ENCODE data around the gene GCHFR. TPM values are rescaled to one million over a fixed set of nuclear protein-coding genes. Genes with fewer than 3 reads are reported as not detected.

The GCHFR gene
- total and polyA plus RNA-seq, 2 donors: 33.7 to 57.0 TPM

- no peak for DNase-seq (ENCODE audit: low read depth in 6 of 9, low spot score in 9 of 9)
- H3K4me3 ChIP-seq (ENCODE audit: low read length in 2 of 2): no peak overlapping the region
- peaks cover 4 to 8% of the 10 kb centered on the region in 2 donors for H3K36me3 ChIP-seq (ENCODE audit: control insufficient read depth in 2 of 2, insufficient read depth in 2 of 2, low read length in 1 of 2)
- no peaks in the 10 kb centered on the region for H3K9me3 ChIP-seq (ENCODE audit: control insufficient read depth in 2 of 2, insufficient read depth in 1 of 2, low read length in 1 of 2)
- H3K27me3 ChIP-seq (ENCODE audit: control insufficient read depth in 2 of 2, insufficient read depth in 1 of 2, low read length in 1 of 2): no peaks in the 10 kb centered on the region
- H3K4me1 ChIP-seq (ENCODE audit: control insufficient read depth in 2 of 2, insufficient read depth in 2 of 2, low read length in 2 of 2): peaks cover 4 to 6% of the 10 kb centered on the region in 2 donors
- H3K27ac ChIP-seq (ENCODE audit: low read depth in 1 of 2, low read length in 1 of 2): no peak overlapping the region
- WGBS: 79% methylated on average over 3 of the region's 3 CpGs
These were observed 28.5 kb downstream of the GCHFR start for GRCh38 chr15:40792394-40792793.

DNA sequence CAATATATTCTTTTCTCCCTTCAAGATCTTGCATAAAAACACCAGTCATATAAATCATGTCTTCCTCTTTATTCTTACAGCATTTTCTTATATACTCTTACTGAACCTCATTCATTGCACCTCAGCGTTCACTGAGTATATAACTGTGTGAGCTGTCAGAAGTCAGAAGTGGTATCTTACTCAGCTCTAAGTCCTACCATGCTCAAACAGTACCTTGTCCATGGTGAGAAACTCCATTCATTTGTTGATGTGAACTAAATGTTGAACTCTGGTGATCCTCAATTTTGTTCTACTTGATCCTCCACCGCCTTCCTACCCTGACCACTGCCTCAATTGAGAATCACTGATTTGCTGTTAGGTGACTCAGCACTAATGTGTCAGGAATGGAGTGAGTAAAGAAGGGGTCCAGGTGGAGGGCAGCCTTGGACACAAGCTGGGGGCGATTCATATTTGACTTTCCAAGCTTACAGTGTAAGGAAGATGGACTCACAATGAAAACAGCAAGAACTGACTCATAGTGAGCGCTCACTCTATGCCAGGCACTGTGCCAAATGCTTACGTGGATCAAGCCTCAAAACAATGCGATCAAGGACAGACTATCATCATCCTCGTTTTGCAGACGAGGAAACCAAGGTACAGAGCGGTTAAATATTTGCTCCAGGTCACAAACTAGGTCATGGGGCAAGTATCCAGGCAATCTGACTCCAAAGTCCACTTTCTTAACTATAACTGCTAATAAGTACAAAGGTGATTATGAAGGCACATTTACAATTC, 29.5 kb downstream of the GCHFR start:
- no peaks in the 10 kb centered on the region for H3K9me3 ChIP-seq (ENCODE audit: control insufficient read depth in 2 of 2, insufficient read depth in 1 of 2, low read length in 1 of 2)
- H3K4me1 ChIP-seq (ENCODE audit: control insufficient read depth in 2 of 2, insufficient read depth in 2 of 2, low read length in 2 of 2): no peaks in the 10 kb centered on the region
- H3K27ac ChIP-seq (ENCODE audit: low read depth in 1 of 2, low read length in 1 of 2): no peak overlapping the region
- no peaks in the 10 kb centered on the region for H3K27me3 ChIP-seq (ENCODE audit: control insufficient read depth in 2 of 2, insufficient read depth in 1 of 2, low read length in 1 of 2)
- H3K4me3 ChIP-seq (ENCODE audit: low read length in 2 of 2): no peak overlapping the region
- 96% methylated on average over 9 of the region's 9 CpGs for WGBS
- no peak for DNase-seq (ENCODE audit: low read depth in 6 of 9, low spot score in 9 of 9)
- H3K36me3 ChIP-seq (ENCODE audit: control insufficient read depth in 2 of 2, insufficient read depth in 2 of 2, low read length in 1 of 2): peaks cover 4 to 11% of the 10 kb centered on the region in 2 donors

DNA sequence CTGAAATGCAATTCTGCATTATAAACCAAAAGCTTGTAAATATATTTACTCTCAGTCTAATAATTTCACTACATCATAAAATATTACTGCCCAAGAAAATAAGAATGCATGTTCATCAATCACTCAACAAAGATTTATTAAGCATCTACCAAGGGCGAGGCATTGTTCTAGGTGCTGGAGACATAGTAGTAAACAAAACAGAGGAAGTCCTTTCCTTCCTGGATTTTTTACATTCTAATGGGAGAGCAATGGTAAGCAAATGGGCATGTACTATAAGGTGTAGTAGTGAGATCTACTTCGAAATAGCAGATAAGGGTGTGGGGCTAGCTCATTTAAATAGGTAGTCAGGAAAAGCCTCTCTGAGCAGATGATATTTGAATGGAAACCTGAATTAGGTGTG, 32.2 kb downstream of the GCHFR start:
- DNase-seq (ENCODE audit: low read depth in 6 of 9, low spot score in 9 of 9): no peak
- no peaks in the 10 kb centered on the region for H3K27me3 ChIP-seq (ENCODE audit: control insufficient read depth in 2 of 2, insufficient read depth in 1 of 2, low read length in 1 of 2)
- H3K9me3 ChIP-seq (ENCODE audit: control insufficient read depth in 2 of 2, insufficient read depth in 1 of 2, low read length in 1 of 2): no peaks in the 10 kb centered on the region
- 95% methylated on average over 2 of the region's 2 CpGs for WGBS
- no peaks in the 10 kb centered on the region for H3K4me1 ChIP-seq (ENCODE audit: control insufficient read depth in 2 of 2, insufficient read depth in 2 of 2, low read length in 2 of 2)
- no peak overlapping the region for H3K4me3 ChIP-seq (ENCODE audit: low read length in 2 of 2)
- no peak overlapping the region for H3K27ac ChIP-seq (ENCODE audit: low read depth in 1 of 2, low read length in 1 of 2)
- peaks cover 6 to 7% of the 10 kb centered on the region in 2 donors for H3K36me3 ChIP-seq (ENCODE audit: control insufficient read depth in 2 of 2, insufficient read depth in 2 of 2, low read length in 1 of 2)

GRCh38 chr15:40796512-40796911, 32.6 kb downstream of the GCHFR start:
- WGBS: 94% methylated on average over 5 of the region's 5 CpGs
- H3K27ac ChIP-seq (ENCODE audit: low read depth in 1 of 2, low read length in 1 of 2): no peak overlapping the region

DNA sequence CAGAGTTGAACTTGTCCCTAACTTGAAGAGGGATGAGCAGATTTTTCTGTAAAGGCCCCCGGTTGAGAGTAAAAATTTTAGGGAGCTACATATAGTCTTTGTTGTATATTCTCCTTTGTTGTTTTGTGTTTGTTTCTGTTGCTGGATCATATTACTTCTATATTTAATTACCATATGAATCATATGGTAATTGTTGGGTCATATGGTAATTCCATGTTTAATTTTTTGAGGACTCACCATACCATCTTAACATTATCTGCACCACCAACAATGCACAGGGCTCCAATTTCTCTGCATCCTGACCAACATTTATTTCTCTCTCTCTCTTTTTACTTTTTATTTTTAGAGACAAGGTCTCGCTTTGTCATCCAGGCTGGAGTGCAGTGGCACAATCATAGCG, 35.7 kb downstream of the GCHFR start:
- H3K36me3 ChIP-seq (ENCODE audit: control insufficient read depth in 2 of 2, insufficient read depth in 2 of 2, low read length in 1 of 2): peaks cover 5 to 7% of the 10 kb centered on the region in 2 donors
- WGBS: 100% methylated on average over 3 of the region's 3 CpGs
- H3K27me3 ChIP-seq (ENCODE audit: control insufficient read depth in 2 of 2, insufficient read depth in 1 of 2, low read length in 1 of 2): no peaks in the 10 kb centered on the region
- no peak overlapping the region for H3K27ac ChIP-seq (ENCODE audit: low read depth in 1 of 2, low read length in 1 of 2)
- H3K4me1 ChIP-seq (ENCODE audit: control insufficient read depth in 2 of 2, insufficient read depth in 2 of 2, low read length in 2 of 2): no peaks in the 10 kb centered on the region
- H3K4me3 ChIP-seq (ENCODE audit: low read length in 2 of 2): no peak overlapping the region
- no peak for DNase-seq (ENCODE audit: low read depth in 6 of 9, low spot score in 9 of 9)
- no peaks in the 10 kb centered on the region for H3K9me3 ChIP-seq (ENCODE audit: control insufficient read depth in 2 of 2, insufficient read depth in 1 of 2, low read length in 1 of 2)

More at GRCh38 chr15:40796512-40796911, 32.6 kb downstream of the GCHFR start:
- Histone ChIP-seq H3K27me3 (ENCODE audit: control insufficient read depth in 2 of 2, insufficient read depth in 1 of 2, low read length in 1 of 2) (no peaks in the 10 kb centered on the region), H3K36me3 (ENCODE audit: control insufficient read depth in 2 of 2, insufficient read depth in 2 of 2, low read length in 1 of 2) (peaks cover 6 to 10% of the 10 kb centered on the region in 2 donors), H3K4me3 (ENCODE audit: low read length in 2 of 2) (no peak overlapping the region), H3K9me3 (ENCODE audit: control insufficient read depth in 2 of 2, insufficient read depth in 1 of 2, low read length in 1 of 2) (no peaks in the 10 kb centered on the region), H3K4me1 (ENCODE audit: control insufficient read depth in 2 of 2, insufficient read depth in 2 of 2, low read length in 2 of 2) (no peaks in the 10 kb centered on the region)
- no peak for DNase-seq (ENCODE audit: low read depth in 6 of 9, low spot score in 9 of 9)

DNA sequence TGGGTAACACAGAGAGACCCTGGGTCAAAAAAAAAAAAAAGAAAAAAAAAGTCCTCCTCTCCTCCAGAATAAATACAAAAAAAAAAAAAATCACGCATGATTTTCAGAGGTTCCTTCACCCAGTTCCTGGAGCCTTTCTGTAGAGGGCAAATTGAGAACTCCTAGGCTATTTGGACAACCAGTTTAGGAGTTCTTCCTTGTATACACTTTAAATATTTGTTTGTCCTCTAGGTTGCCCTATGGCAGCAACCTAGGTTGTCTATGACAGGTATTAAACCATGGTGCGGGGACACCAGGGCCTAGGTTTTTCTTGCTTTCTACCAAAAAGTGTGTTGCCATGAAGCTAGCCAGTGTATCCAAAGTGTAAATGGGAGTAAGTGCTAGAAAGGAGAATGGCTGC, 39.2 kb downstream of the GCHFR start:
- no peaks in the 10 kb centered on the region for H3K27me3 ChIP-seq (ENCODE audit: control insufficient read depth in 2 of 2, insufficient read depth in 1 of 2, low read length in 1 of 2)
- peaks cover 5 to 7% of the 10 kb centered on the region in 2 donors for H3K36me3 ChIP-seq (ENCODE audit: control insufficient read depth in 2 of 2, insufficient read depth in 2 of 2, low read length in 1 of 2)
- H3K4me3 ChIP-seq (ENCODE audit: low read length in 2 of 2): no peak overlapping the region
- no peaks in the 10 kb centered on the region for H3K9me3 ChIP-seq (ENCODE audit: control insufficient read depth in 2 of 2, insufficient read depth in 1 of 2, low read length in 1 of 2)
- no peak overlapping the region for H3K27ac ChIP-seq (ENCODE audit: low read depth in 1 of 2, low read length in 1 of 2)
- no peak for DNase-seq (ENCODE audit: low read depth in 6 of 9, low spot score in 9 of 9)
- H3K4me1 ChIP-seq (ENCODE audit: control insufficient read depth in 2 of 2, insufficient read depth in 2 of 2, low read length in 2 of 2): peaks cover 2 to 14% of the 10 kb centered on the region in 2 donors
- WGBS: 100% methylated on average over 2 of the region's 2 CpGs

- peaks cover 3 to 5% of the 10 kb centered on the region in 2 donors for H3K36me3 ChIP-seq (ENCODE audit: control insufficient read depth in 2 of 2, insufficient read depth in 2 of 2, low read length in 1 of 2)
- H3K4me1 ChIP-seq (ENCODE audit: control insufficient read depth in 2 of 2, insufficient read depth in 2 of 2, low read length in 2 of 2): peaks cover 3 to 19% of the 10 kb centered on the region in 2 donors
- no peak overlapping the region for H3K27ac ChIP-seq (ENCODE audit: low read depth in 1 of 2, low read length in 1 of 2)
- no peaks in the 10 kb centered on the region for H3K27me3 ChIP-seq (ENCODE audit: control insufficient read depth in 2 of 2, insufficient read depth in 1 of 2, low read length in 1 of 2)
- no peak for DNase-seq (ENCODE audit: low read depth in 6 of 9, low spot score in 9 of 9)
- 98% methylated on average over 1 of the region's 1 CpG for WGBS
- H3K9me3 ChIP-seq (ENCODE audit: control insufficient read depth in 2 of 2, insufficient read depth in 1 of 2, low read length in 1 of 2): no peaks in the 10 kb centered on the region
- no peak overlapping the region for H3K4me3 ChIP-seq (ENCODE audit: low read length in 2 of 2)
These were observed 39.8 kb downstream of the GCHFR start for GRCh38 chr15:40803688-40804087.

DNA sequence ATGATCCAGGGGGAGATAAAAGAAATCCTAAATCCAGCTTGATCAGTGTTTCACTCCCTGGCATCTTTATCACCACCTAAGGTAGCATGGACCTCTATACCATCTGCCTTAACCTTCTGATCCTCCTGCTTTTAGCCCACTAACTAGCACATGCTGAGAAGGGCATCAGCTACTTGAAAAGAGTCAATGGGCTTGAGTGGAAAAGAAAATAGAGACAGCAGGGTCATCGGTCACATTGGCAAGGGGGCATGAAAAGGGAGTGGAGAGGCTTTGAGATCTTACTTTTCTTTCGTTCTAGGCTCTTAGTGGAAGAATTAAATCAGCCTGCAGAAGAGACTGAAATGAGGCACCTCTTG, 42.8 kb downstream of the GCHFR start:
- H3K27ac ChIP-seq (ENCODE audit: low read depth in 1 of 2, low read length in 1 of 2): peak overlapping the region; percentile 83 to 96
- peaks cover 14 to 18% of the 10 kb centered on the region in 2 donors for H3K36me3 ChIP-seq (ENCODE audit: control insufficient read depth in 2 of 2, insufficient read depth in 2 of 2, low read length in 1 of 2)
- no peaks in the 10 kb centered on the region for H3K27me3 ChIP-seq (ENCODE audit: control insufficient read depth in 2 of 2, insufficient read depth in 1 of 2, low read length in 1 of 2)
- no peaks in the 10 kb centered on the region for H3K9me3 ChIP-seq (ENCODE audit: control insufficient read depth in 2 of 2, insufficient read depth in 1 of 2, low read length in 1 of 2)
- WGBS: 3% methylated on average over 2 of the region's 2 CpGs
- H3K4me1 ChIP-seq (ENCODE audit: control insufficient read depth in 2 of 2, insufficient read depth in 2 of 2, low read length in 2 of 2): peaks cover 3 to 27% of the 10 kb centered on the region in 2 donors
- peak overlapping the region; percentile 61 to 81 for H3K4me3 ChIP-seq (ENCODE audit: low read length in 2 of 2)
- DNase-seq (ENCODE audit: low read depth in 6 of 9, low spot score in 9 of 9): no peak

DNA sequence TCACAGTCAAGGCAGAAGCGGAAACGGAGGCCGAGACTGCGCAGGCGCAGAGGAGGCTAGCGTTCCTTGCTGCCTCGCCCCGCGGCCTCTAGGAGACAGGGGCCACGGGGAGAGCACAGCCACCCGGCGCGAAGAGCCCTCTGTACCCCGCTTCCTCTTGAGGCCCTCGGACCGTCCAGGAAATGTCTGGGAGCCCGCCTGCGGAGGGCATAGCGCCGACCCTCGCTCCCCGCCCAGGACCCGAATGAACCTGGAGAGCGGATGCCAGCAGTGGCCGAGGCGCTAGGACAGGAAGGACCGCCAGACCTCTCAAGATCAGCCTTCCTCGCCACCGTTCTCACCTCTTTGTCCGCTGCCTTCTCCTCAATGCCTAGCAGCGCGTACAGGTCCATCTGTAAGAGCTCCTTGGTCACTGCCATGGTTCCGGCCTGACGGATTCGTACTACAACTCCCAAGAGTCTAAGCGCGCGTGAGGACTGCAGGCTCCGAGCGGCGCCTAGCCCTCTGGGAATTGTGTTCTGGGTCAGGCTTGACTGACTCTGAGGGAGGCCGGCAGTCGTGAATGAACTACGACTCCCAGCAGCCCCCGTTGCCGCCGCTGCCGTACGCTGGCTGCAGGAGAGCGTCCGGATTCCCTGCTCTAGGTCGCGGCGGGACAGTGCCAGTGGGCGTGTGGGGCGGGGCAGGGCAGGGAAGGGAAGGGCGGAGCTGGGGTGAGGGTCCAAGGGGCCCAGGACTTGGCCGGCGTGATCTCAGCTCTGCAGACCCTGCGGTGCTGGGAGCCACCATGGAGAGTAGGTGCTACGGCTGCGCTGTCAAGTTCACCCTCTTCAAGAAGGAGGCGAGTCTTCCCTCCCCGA, 43.4 kb downstream of the GCHFR start, which contains the start of the genes DNAJC17 and ZFYVE19:
TSS of gene DNAJC17 (minus strand) at position 446 of the 860 bp plus-strand sequence. CDS start at position 419, 27 bp downstream.
TSS of gene ZFYVE19 (plus strand) at position 62 of the 860 bp plus-strand sequence. CDS start at position 563, 501 bp downstream.
- DNase-seq (ENCODE audit: low read depth in 6 of 9, low spot score in 9 of 9): peak; percentile 91 to 98 (median 96)
- peak within 1 kb of the TSS; percentile 83 to 96 for H3K27ac ChIP-seq (ENCODE audit: low read depth in 1 of 2, low read length in 1 of 2)
- no peaks in the 10 kb centered on the region for H3K9me3 ChIP-seq (ENCODE audit: control insufficient read depth in 2 of 2, insufficient read depth in 1 of 2, low read length in 1 of 2)
- WGBS: under 1% methylated on average over 64 of the region's 64 CpGs
- H3K27me3 ChIP-seq (ENCODE audit: control insufficient read depth in 2 of 2, insufficient read depth in 1 of 2, low read length in 1 of 2): no peaks in the 10 kb centered on the region
- peak within 1 kb of the TSS; percentile 61 to 81 for H3K4me3 ChIP-seq (ENCODE audit: low read length in 2 of 2)
- H3K36me3 ChIP-seq (ENCODE audit: control insufficient read depth in 2 of 2, insufficient read depth in 2 of 2, low read length in 1 of 2): peaks cover 13 to 18% of the 10 kb centered on the region in 2 donors
- peaks cover 3 to 27% of the 10 kb centered on the region in 2 donors for H3K4me1 ChIP-seq (ENCODE audit: control insufficient read depth in 2 of 2, insufficient read depth in 2 of 2, low read length in 2 of 2)
